Measurements from ENCODE around the gene SLC17A6.

SLC17A6 gene

DNA sequence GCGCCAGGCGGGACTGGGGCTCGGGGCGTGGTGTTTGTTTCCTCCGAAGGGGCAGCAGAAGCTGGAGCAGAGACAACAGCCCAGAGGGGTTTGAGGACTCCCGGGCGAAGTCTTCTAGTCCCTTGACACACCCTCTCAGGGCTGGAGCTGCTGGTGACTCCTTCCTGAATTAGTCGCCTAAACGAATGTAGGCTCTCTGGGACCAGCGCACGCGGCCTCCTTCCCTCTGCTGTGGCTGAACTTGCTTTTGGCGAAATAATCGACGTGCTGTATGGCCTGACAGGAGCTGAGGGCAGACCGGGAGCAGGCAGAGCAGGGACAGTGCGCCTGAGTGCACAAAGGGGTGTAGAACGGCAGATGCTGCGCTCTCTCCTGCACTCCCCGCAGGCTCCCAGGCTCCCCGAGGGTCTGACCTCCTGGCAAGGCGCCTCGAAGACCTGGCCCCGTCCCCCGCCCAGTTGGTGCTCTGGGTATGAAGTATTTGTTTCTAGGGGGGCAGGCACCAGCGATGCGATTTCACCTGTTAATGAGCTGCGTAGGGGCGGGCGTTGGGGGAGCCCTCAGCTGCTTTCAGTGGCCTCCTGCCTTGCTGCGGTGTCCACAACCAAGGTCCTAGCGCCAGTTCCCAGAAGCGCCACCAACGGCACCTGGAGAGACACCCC lies 5.3 kb downstream of the SLC17A6 start:
- DNase-seq (ENCODE audit: low read depth), result no peak
- H3K4me3 ChIP-seq (ENCODE audit: low read length), result no peak overlapping the region
- TF ChIP-seq, protein P1, sequence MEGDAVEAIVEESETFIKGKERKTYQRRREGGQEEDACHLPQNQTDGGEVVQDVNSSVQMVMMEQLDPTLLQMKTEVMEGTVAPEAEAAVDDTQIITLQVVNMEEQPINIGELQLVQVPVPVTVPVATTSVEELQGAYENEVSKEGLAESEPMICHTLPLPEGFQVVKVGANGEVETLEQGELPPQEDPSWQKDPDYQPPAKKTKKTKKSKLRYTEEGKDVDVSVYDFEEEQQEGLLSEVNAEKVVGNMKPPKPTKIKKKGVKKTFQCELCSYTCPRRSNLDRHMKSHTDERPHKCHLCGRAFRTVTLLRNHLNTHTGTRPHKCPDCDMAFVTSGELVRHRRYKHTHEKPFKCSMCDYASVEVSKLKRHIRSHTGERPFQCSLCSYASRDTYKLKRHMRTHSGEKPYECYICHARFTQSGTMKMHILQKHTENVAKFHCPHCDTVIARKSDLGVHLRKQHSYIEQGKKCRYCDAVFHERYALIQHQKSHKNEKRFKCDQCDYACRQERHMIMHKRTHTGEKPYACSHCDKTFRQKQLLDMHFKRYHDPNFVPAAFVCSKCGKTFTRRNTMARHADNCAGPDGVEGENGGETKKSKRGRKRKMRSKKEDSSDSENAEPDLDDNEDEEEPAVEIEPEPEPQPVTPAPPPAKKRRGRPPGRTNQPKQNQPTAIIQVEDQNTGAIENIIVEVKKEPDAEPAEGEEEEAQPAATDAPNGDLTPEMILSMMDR (conservative IDR thresholded peaks at IDR 0.05; ENCODE audit: low read length), result no peak

DNA sequence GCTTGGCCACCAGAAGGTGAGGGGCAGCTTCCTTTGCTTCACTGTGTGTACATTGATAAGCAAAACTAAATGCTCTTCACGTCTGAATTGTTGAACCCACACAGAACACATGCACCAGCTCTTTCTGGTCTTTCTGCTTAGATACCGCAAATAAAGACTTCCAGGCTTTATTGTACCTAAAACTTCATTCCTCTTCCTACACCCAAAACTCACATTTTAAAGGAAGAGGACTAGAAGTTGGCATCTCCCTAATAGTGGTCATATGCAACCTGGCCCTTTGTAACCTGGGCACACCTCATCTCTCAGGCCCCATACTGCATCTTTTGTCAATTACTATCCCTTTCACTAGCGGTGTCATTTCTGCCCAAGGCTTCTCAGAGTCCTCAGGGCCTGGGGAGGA lies 5.9 kb downstream of the SLC17A6 start:
- TF ChIP-seq, protein P1 (conservative IDR thresholded peaks at IDR 0.05; ENCODE audit: low read length), result no peak
- H3K4me3 ChIP-seq (ENCODE audit: low read length), result no peak overlapping the region

DNA sequence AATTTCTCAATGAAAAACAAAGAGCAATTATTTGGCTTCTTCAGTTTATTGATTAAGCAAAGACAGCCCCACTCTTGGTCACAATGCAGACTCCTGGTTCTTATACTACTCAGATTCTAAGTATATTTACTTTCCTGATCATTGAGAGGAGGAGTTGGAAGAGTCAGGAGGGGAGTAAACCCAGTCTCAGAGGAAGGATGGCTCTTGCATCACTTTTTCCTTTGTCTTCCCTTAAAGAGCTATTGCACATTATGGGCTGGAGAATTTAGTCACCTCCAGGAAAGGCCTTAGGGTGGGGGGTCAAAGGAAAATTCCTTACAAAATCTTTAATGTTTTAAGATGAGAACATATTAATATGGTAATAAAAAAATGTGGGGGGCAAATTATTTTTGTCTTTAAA lies 8.1 kb downstream of the SLC17A6 start:
- TF ChIP-seq, protein P1 (conservative IDR thresholded peaks at IDR 0.05; ENCODE audit: low read length), result no peak
- no peak for DNase-seq (ENCODE audit: low read depth)
- H3K4me3 ChIP-seq (ENCODE audit: low read length), result no peak overlapping the region

More for the DNA sequence above, 5.9 kb downstream of the SLC17A6 start:
- no peak for DNase-seq (ENCODE audit: low read depth)

DNA sequence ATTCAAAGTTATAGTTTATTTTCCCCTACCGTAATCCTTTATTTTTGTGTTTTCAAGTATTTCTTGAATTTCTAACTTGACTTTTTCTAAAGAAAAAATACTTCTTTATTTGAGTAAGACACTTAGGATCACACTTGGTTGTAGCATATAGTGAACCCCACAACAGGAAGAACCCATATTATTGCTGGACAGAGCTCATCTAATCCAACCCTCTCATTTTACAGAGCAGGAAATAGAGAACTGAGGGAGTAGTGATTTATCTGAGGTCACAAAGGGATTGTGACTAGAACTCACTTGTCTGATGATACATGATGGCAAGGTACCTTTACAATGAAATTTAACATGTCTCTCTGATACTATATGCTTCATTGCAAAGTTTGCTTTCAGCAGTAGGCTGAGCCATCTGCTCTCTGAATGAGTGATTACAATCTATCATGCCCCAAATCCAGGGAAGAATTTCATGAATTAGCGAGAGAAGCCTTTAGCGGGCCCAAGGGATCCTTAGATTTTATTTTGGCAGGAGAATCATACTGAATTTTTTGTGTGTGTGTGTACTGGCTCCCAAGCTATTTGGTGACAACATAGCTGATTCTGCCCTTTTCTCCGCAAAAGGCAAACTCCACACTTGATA lies 9.8 kb downstream of the SLC17A6 start:
- no peak overlapping the region for H3K4me3 ChIP-seq (ENCODE audit: low read length)
- TF ChIP-seq, protein P1 (conservative IDR thresholded peaks at IDR 0.05; ENCODE audit: low read length), result no peak
- no peak for DNase-seq (ENCODE audit: low read depth)

DNA sequence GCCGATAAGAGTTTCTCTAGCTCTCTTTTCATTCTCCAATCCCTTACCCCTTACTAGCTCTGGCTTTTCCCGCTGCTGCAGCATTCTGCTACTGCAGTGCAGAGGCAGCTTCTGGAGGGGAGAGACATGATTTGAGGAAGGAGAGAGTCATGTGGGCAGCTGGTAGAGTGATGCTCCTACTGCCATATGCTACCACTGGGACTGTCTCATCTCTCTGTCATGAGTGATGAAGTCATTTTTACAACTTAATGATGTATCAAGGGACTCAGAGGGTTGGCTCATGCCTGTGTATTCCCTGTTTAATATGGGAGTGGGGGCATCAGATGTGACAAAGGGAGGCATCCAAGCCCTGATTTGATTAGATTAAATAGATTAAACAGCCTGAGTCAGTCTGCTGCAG lies 11.3 kb downstream of the SLC17A6 start:
- no peak overlapping the region for H3K4me3 ChIP-seq (ENCODE audit: low read length)
- TF ChIP-seq, protein P1 (conservative IDR thresholded peaks at IDR 0.05; ENCODE audit: low read length), result no peak
- no peak for DNase-seq (ENCODE audit: low read depth)

DNA sequence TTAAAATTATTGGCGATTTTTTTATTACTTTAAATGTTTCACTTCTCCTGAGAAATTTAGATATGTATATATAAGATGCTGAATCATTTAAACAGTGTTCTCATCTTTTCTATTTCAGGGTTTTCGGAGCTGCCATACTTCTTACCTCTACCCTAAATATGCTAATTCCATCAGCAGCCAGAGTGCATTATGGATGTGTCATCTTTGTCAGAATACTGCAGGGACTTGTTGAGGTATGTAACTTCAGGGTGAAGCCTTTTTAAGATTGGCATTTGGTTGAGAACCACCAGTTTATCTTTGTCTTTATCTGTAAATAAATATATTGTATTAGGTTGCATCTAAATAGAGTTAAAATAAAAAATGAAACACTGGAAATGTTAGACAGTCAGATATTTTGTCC lies 21.1 kb downstream of the SLC17A6 start:
- no peak for DNase-seq (ENCODE audit: low read depth)
- H3K4me3 ChIP-seq (ENCODE audit: low read length), result no peak overlapping the region
- TF ChIP-seq, protein P1 (conservative IDR thresholded peaks at IDR 0.05; ENCODE audit: low read length), result no peak

DNA sequence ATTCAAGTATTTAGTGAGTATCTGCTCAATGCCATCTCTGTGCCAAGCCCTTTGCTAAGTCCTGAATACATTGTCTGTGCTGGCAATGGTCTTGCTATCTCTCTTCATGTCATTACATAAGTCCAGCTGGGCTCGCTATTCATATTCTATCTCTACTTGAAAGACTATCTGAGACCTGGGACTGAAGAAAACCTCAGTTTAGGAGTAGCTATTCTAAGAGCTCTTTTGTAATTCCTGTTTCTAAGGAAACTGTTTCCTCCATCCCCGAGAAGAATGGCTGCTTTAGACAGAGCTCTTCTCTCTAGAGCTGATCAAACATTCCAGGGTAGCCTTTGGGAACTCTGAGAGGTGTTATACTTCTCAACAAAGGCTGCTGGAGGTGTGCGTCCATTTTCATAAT lies 33.0 kb downstream of the SLC17A6 start:
- no peak overlapping the region for H3K4me3 ChIP-seq (ENCODE audit: low read length)
- TF ChIP-seq, protein P1 (conservative IDR thresholded peaks at IDR 0.05; ENCODE audit: low read length), result no peak
- no peak for DNase-seq (ENCODE audit: low read depth)
